HFFc6 (cell line): Measurements from ENCODE around the gene CCL22. TPM values are rescaled to one million over a fixed set of nuclear protein-coding genes. Genes with fewer than 3 reads are reported as not detected.

Source experiments
- DNase-seq: peaks from one replicate; pipeline ENCODE4 v3.0.0-alpha.2; 2018
- H3K27ac Mint-ChIP-seq: 2 replicates; pipeline ENCODE4 v1.8.0; 2020; ENCODE audit warnings: mild to moderate bottlenecking, mixed read lengths
- H3K27me3 Mint-ChIP-seq: 2 replicates; pipeline ENCODE4 v1.8.0; 2021; ENCODE audit warnings: mild to moderate bottlenecking, moderate library complexity, mixed read lengths; ENCODE audit not compliant: insufficient read depth
- H3K36me3 Mint-ChIP-seq: 2 replicates; pipeline ENCODE4 v1.8.0; 2021; ENCODE audit warnings: low read depth, mixed read lengths
- H3K4me1 Mint-ChIP-seq: 2 replicates; pipeline ENCODE4 v1.8.0; 2020; ENCODE audit warnings: low read depth, mixed read lengths
- H3K4me3 Mint-ChIP-seq: 2 replicates; pipeline ENCODE4 v1.8.0; 2020; ENCODE audit warnings: mild to moderate bottlenecking, moderate library complexity, mixed read lengths
- H3K9me3 Mint-ChIP-seq: 2 replicates; pipeline ENCODE4 v1.8.0; 2020; ENCODE audit warnings: mild to moderate bottlenecking, mixed read lengths
- CTCF ChIP-seq: fragments of 200-600 bp; sonication (generic); IDR thresholded peaks from 2 replicates; pipeline ENCODE4 v1.5.0; 2021; ENCODE audit warnings: antibody characterized with exemption, mild to moderate bottlenecking
- total RNA-seq, 6 experiments: library from RNA; stranded (reverse); fragmentation: NEBNext Ultra II Directional; extraction: Animal tissue kit (Norgen Biotek cat#: 25700); gene quantifications; 2 replicates in 1 of 6; 3 replicates in 5 of 6; pipeline ENCODE4 v1.2.3, GENCODE V29; 2021

The CCL22 gene
- total RNA-seq, 6 experiments from 2014 or later = not detected

GRCh38 chr16:57403965-57404817 is 45.6 kb downstream of the CCL22 start, which contains the start of gene CCL17:
Gene CCL17 (plus strand): TSS chr16:57404767. CDS start chr16:57413933, 9,166 bp downstream.
- no peak for TF ChIP-seq CTCF
- H3K4me3 Mint-ChIP-seq = no peak within 1 kb of the TSS

GRCh38 chr16:57405097-57405496 is 46.5 kb downstream of the CCL22 start:
- TF ChIP-seq CTCF = no peak
- H3K4me1 Mint-ChIP-seq = no peaks in the 10 kb centered on the region
- no peak overlapping the region for H3K4me3 Mint-ChIP-seq
- no peak for DNase-seq
- peaks cover 25% of the 10 kb centered on the region for H3K27me3 Mint-ChIP-seq
- H3K36me3 Mint-ChIP-seq = no peaks in the 10 kb centered on the region
- no peaks in the 10 kb centered on the region for H3K9me3 Mint-ChIP-seq
- no peak overlapping the region for H3K27ac Mint-ChIP-seq

More at GRCh38 chr16:57403965-57404817, 45.6 kb downstream of the CCL22 start, which contains the start of gene CCL17:
- no peak within 1 kb of the TSS for H3K27ac Mint-ChIP-seq
- H3K9me3 Mint-ChIP-seq = no peaks in the 10 kb centered on the region
- no peaks in the 10 kb centered on the region for H3K4me1 Mint-ChIP-seq
- DNase-seq = no peak
- no peaks in the 10 kb centered on the region for H3K36me3 Mint-ChIP-seq
- H3K27me3 Mint-ChIP-seq = peaks cover 28% of the 10 kb centered on the region

- no peak overlapping the region for H3K27ac Mint-ChIP-seq
- no peaks in the 10 kb centered on the region for H3K9me3 Mint-ChIP-seq
- no peak overlapping the region for H3K4me3 Mint-ChIP-seq
- H3K27me3 Mint-ChIP-seq = peaks cover 33% of the 10 kb centered on the region
- no peak for TF ChIP-seq CTCF
- no peak for DNase-seq
- no peaks in the 10 kb centered on the region for H3K4me1 Mint-ChIP-seq
- no peaks in the 10 kb centered on the region for H3K36me3 Mint-ChIP-seq
Observed at GRCh38 chr16:57406881-57407280, 48.3 kb downstream of the CCL22 start.

GRCh38 chr16:57407521-57408353 is 49.2 kb downstream of the CCL22 start:
- TF ChIP-seq CTCF = no peak
- H3K4me3 Mint-ChIP-seq = no peak overlapping the region
- peaks cover 37% of the 10 kb centered on the region for H3K27me3 Mint-ChIP-seq
- no peak overlapping the region for H3K27ac Mint-ChIP-seq
- no peaks in the 10 kb centered on the region for H3K9me3 Mint-ChIP-seq
- no peaks in the 10 kb centered on the region for H3K36me3 Mint-ChIP-seq
- DNase-seq = no peak
- H3K4me1 Mint-ChIP-seq = no peaks in the 10 kb centered on the region

- H3K4me3 Mint-ChIP-seq = no peak overlapping the region
- no peak for TF ChIP-seq CTCF
- H3K4me1 Mint-ChIP-seq = no peaks in the 10 kb centered on the region
- no peaks in the 10 kb centered on the region for H3K36me3 Mint-ChIP-seq
- H3K27ac Mint-ChIP-seq = no peak overlapping the region
- H3K9me3 Mint-ChIP-seq = no peaks in the 10 kb centered on the region
- H3K27me3 Mint-ChIP-seq = peaks cover 37% of the 10 kb centered on the region
- DNase-seq = no peak
Observed at GRCh38 chr16:57409065-57409464, 50.5 kb downstream of the CCL22 start.
